Dendritic cell treated with granulocyte-macrophage colony-stimulating factor and Interleukin-4, amounts not matched to agents 40 ng/mL and 50 ng/mL, for 4 days (primary cell): Measurements from ENCODE around the gene FBLN2.

Source experiments
- H3K27ac Mint-ChIP-seq: one replicate; pipeline ENCODE4 v1.8.0; 2022; ENCODE audit warnings: mild to moderate bottlenecking, mixed read lengths
- H3K27me3 Mint-ChIP-seq: one replicate; pipeline ENCODE4 v1.8.0; 2022; ENCODE audit warnings: mild to moderate bottlenecking, mixed read lengths
- H3K36me3 Mint-ChIP-seq: one replicate; pipeline ENCODE4 v1.8.0; 2022; ENCODE audit warnings: low read depth, mixed read lengths
- H3K4me1 Mint-ChIP-seq: one replicate; pipeline ENCODE4 v1.8.0; 2022; ENCODE audit warnings: low read depth, mixed read lengths
- H3K4me3 Mint-ChIP-seq: one replicate; pipeline ENCODE4 v1.8.0; 2022; ENCODE audit warnings: mild to moderate bottlenecking, moderate library complexity, mixed read lengths
- H3K9me3 Mint-ChIP-seq: one replicate; pipeline ENCODE4 v1.8.0; 2022; ENCODE audit warnings: mixed read lengths
- intact Hi-C: fragments of 100-400 bp; cut with micrococcal nuclease; formaldehyde crosslinking; loops from one replicate; pipeline ENCODE4 v1.15.0; 2022

Gene FBLN2

DNA sequence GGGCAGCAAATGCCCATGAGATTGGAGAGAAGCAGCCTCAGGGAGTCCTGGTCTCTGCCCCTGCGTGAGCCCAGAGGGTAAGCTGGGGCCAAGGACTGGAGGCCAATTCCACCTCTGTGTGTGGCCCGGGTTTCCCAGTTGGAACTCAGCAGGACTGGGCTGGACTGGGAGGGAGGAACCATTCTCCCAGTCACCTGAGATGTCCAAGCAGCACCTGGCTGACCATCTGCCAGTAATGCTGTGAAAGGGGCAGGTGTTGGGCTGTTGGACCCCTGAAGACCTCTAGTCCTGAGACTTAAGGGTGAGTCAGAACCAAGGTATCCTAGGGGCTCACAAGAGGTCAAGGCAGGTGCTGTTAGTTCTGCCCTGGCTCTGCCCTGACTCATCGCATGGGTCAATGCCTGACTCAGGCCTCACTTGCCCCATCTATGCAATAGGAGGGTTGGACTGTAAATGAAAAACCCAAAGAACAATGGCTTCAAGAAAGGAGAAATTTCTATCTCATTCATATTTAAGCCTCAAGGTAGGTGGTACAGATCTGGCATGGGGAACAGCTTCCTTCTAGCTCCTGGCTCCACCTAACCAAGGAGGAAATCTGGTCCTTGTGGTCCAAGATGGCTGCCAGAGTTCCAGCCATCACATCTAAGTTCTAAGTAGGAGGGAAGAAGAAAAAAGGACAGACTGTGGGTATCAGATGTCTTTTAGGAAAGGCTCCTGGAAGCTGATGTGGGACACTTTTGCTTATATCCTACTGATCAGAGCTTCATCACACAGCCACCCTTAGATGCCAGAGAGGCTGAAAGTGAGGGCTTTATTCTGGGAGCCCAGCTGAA lies 111.3 kb downstream of the FBLN2 start:
- Mint-ChIP-seq H3K27me3 (peaks cover 26% of the 10 kb centered on the region), H3K9me3 (no peaks in the 10 kb centered on the region), H3K27ac (no peak overlapping the region), H3K4me3 (no peak overlapping the region), H3K36me3 (no peaks in the 10 kb centered on the region), H3K4me1 (peaks cover 5% of the 10 kb centered on the region)
- intact Hi-C loops = no loop called here

DNA sequence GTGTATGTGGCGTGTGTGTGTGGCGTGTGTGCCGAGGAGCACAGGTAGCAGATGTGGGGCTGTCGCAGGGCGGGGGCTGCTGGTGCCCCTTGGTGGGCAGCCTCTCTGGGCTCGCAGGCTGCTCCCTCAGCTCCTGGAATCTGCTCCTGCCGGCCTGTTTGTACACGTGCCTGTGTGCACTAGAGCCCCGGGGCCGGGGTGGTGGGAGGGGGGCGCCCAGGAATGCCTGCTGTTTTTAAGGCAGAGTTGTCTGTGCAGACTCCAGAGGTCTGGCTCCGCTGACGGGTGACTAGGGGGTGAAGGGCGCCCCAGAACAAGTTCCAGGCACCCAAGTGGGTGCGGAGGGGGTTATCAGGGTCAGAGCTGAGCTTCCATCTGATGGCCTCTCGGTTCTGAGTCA lies 112.2 kb downstream of the FBLN2 start:
- Mint-ChIP-seq H3K27me3 (peaks cover 19% of the 10 kb centered on the region), H3K27ac (no peak overlapping the region), H3K4me3 (no peak overlapping the region), H3K36me3 (no peaks in the 10 kb centered on the region), H3K9me3 (no peaks in the 10 kb centered on the region), H3K4me1 (peaks cover 5% of the 10 kb centered on the region)
- intact Hi-C loops = no loop called here

DNA sequence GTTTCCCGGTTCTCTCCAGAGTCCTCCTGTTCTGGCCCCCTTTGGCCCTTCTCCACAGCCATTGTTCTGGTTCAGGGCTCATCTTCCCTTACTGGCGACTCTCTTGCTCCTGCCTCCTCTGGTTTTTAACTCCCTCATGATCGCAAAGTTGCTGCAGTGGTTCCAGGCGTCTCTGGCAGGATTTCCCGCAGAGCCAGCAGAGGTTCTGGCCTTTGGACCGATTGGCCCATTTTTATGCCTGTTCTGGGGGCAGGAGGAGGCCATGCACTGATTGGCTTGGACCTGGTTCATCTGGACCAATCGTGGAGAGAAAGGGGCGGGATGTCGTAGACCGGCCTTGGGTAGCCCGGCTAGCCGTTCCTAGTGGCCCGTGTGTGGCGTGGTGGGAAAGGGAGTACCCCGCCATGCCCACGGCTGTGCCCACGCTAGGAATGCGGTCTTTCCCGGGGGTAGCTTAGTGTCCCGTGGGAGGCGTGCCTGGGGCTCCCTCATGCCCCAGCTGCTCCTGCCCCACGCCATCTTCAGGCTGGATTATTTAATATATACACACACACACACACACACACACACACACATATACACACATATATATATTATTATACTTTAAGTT lies 113.4 kb downstream of the FBLN2 start:
- Mint-ChIP-seq H3K36me3 (no peaks in the 10 kb centered on the region), H3K4me1 (peaks cover 4% of the 10 kb centered on the region), H3K4me3 (no peak overlapping the region), H3K27me3 (peaks cover 7% of the 10 kb centered on the region), H3K9me3 (no peaks in the 10 kb centered on the region), H3K27ac (no peak overlapping the region)
- intact Hi-C loops = no loop called here

DNA sequence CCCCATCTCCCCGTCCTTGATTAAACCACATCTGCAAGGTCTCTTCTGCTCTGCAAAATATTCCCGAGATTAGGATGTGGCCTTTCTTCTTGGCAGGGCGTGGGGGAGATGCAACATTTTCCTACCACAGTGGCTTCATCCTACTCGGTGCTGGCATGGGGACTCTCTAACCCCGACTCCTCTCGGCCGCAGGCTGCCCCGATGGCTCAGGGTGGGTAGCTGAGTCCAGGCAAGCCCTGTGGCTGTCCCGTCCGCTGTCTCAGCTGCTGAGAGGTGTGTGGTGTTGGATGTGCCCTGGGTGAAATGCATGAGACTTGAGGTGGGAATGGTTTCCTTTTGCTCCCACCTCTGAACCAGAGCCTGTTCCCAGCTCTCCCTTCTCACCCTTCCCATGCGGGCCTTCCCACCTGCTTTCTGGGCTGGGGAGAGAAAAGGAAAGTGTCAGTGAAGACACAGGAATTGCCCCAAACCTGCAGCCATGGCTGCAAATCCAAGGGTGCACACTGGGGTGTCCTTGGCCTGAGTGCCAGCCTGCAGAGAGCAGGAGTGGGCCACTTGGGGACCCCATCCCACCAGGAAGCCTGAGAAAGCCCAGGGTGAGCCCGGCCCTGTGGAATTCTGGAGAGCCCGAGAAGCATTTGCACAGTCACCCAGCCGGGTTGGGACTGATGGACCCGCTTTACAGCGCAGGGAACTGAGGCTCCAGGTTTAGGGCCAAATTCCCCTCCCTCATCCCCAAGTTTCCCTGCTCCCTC lies 115.0 kb downstream of the FBLN2 start:
- Mint-ChIP-seq H3K27me3 (peaks cover under 1% of the 10 kb centered on the region), H3K27ac (no peak overlapping the region), H3K36me3 (no peaks in the 10 kb centered on the region), H3K4me3 (no peak overlapping the region), H3K4me1 (no peaks in the 10 kb centered on the region), H3K9me3 (no peaks in the 10 kb centered on the region)
- intact Hi-C loops = no loop called here

DNA sequence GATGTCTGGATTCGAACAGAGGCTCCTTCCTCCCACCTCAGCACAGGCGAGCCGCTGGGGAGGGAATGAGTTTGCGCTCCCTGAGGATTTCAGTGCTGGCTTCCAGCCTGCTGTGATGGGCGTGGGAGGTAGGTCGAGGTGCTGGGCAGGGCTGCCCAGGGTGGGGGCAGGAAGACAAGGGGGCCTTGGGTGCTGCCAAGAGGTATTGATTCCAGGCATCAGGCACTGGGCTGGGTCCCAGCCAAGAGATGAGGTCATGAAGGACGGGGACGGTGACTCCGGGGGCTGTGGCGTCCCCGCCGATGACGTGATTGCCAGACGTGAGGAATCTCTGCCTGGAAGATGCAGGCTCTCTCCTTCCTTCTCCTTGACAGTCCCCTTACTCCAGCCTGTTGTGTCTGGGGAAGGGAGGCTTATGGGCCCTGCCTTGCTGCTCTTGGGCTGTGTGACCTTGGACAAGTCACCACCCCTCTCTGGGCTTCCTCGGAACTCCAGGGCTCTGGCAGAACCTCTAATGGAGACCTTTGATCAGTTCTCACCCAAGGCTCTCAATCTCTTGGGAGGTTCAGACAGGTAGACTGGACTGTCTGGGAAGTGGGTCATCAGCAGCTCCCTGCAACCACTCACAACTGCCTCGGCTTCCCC lies 116.8 kb downstream of the FBLN2 start:
- intact Hi-C loops = no loop called here
- Mint-ChIP-seq H3K36me3 (no peaks in the 10 kb centered on the region), H3K4me3 (no peak overlapping the region), H3K4me1 (no peaks in the 10 kb centered on the region), H3K9me3 (no peaks in the 10 kb centered on the region), H3K27me3 (peaks cover 1% of the 10 kb centered on the region), H3K27ac (no peak overlapping the region)

DNA sequence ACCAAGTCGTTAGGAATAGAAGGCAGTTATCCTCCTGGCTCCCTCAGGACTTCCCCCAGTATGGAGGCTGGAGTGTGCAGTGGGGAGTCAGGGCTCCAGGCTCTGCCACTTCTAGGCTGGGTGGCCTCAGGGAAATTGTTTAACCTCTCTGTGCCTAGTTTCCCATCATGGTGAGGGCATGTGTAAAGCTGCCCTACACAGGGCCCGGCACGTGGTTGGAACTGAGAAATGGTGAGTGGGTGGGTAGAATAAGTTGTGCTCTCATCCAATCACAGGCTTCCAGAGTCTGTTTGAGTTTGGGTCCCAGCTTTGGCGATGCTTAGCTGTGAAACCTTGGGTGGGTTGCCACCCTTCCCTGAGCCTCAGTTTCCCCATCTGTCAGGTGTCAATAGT lies 117.3 kb downstream of the FBLN2 start:
- Mint-ChIP-seq H3K4me1 (no peaks in the 10 kb centered on the region), H3K9me3 (no peaks in the 10 kb centered on the region), H3K4me3 (no peak overlapping the region), H3K36me3 (no peaks in the 10 kb centered on the region), H3K27me3 (peaks cover 1% of the 10 kb centered on the region), H3K27ac (no peak overlapping the region)
- intact Hi-C loops = no loop called here

DNA sequence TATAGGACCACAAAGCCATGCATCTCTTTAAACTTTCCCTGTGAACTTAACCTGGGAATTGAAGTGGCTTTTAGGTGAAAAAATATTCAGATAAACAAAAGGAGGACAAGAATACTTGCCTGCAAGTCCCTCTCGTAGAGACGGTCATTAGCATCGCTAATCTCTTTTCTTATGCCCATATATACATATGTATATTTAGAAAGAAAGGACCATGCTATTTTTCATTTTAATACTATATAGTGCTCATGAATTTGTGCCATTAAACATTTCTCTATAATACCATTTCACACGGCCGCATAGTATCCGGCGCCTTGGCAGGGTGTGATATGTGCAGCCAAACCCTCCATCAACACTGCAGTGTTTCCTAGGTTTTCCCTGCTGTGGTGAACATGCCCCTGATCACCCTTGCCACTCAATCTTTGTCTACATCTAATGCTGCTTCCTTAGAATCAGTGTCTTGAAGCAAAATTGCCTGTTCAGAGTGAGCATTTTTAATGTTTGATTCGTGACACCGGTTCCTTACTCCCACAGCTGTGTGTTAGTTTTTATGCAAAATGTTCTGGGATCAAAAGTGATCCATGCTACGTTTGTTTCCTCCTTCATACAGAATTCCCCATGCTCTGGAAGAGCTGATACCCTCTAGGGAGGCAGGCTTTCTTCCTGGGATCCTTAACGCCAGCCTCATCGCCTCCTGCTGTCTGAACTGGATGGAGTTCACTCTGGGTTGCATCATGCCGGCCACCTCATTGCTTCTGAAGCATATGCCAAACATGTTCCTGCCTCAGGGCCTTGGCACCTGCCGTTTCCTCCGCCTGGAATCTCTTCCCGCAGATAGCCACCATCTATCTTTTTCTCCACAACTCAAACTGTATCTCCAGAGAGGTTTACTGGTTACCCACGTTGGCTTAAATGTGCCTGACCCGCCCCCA lies 118.1 kb downstream of the FBLN2 start:
- no peak overlapping the region for H3K4me3 Mint-ChIP-seq
- H3K27me3 Mint-ChIP-seq = peaks cover 1% of the 10 kb centered on the region
- no peaks in the 10 kb centered on the region for H3K4me1 Mint-ChIP-seq
- intact Hi-C loops = no loop called here
- H3K36me3 Mint-ChIP-seq = no peaks in the 10 kb centered on the region
- no peak overlapping the region for H3K27ac Mint-ChIP-seq
- H3K9me3 Mint-ChIP-seq = no peaks in the 10 kb centered on the region

DNA sequence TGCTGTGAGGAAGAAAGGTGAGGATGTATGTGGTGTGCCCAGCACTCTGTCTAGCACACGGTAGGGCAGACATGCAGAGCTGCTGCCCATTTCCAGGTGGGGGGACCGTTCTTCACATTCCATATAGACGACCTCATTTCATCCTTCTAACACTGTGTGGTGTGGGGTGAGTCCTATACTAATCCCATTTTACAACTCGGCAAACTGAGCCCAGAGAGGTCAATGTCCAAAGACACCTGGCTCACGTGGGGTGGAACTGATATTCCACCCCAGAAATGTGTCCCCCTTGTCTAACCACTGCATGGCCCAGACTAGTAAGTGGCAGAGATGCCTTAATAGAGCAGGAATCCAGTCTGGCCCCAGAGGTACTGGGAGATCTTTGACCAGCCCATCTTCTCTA lies 119.2 kb downstream of the FBLN2 start:
- Mint-ChIP-seq H3K27me3 (peaks cover 1% of the 10 kb centered on the region), H3K27ac (no peak overlapping the region), H3K4me1 (no peaks in the 10 kb centered on the region), H3K4me3 (no peak overlapping the region), H3K9me3 (no peaks in the 10 kb centered on the region), H3K36me3 (no peaks in the 10 kb centered on the region)
- intact Hi-C loops = no loop called here

DNA sequence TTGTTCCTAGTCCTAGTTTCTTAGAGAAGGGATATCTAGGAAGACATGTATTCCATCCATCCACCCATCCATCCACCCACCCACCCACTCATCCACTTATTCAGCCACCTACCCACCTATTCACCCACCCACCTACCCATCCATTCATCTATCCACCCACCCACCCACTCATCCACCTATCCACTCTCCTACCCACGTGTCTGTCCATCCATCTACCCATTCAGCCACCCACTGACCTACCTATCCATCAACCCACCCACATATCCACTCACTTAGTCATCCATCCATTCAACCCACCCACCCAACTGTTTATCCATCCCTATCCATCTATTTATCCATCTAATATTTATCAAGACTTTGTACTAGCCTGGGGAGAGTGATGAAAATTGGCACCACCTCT lies 120.5 kb downstream of the FBLN2 start:
- no peaks in the 10 kb centered on the region for H3K36me3 Mint-ChIP-seq
- no peaks in the 10 kb centered on the region for H3K4me1 Mint-ChIP-seq
- no peak overlapping the region for H3K27ac Mint-ChIP-seq
- peaks cover 1% of the 10 kb centered on the region for H3K27me3 Mint-ChIP-seq
- no peaks in the 10 kb centered on the region for H3K9me3 Mint-ChIP-seq
- intact Hi-C loops = no loop called here
- H3K4me3 Mint-ChIP-seq = no peak overlapping the region

DNA sequence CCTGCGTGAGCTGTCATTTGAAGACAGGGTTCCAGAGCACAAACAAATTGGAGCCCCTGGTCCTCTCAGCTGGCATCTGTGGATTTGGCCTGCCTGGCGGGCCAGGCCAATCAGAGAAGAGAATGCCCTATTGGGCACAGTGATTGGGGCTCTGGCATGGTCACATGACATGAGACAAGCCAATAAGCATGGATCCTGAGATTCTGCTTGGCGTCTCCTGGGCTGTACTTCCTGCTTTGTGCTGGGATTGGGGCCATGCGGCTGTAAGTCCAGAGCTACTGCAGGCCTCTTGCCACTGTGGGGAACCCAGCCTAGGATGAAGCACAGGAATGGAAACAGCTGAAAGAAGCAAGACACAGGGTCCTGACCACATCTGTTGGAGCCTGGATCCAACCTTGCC lies 121.4 kb downstream of the FBLN2 start:
- peaks cover 3% of the 10 kb centered on the region for H3K27me3 Mint-ChIP-seq
- H3K4me1 Mint-ChIP-seq = no peaks in the 10 kb centered on the region
- H3K27ac Mint-ChIP-seq = no peak overlapping the region
- no peaks in the 10 kb centered on the region for H3K36me3 Mint-ChIP-seq
- intact Hi-C loops = no loop called here
- H3K9me3 Mint-ChIP-seq = no peaks in the 10 kb centered on the region
- H3K4me3 Mint-ChIP-seq = no peak overlapping the region

DNA sequence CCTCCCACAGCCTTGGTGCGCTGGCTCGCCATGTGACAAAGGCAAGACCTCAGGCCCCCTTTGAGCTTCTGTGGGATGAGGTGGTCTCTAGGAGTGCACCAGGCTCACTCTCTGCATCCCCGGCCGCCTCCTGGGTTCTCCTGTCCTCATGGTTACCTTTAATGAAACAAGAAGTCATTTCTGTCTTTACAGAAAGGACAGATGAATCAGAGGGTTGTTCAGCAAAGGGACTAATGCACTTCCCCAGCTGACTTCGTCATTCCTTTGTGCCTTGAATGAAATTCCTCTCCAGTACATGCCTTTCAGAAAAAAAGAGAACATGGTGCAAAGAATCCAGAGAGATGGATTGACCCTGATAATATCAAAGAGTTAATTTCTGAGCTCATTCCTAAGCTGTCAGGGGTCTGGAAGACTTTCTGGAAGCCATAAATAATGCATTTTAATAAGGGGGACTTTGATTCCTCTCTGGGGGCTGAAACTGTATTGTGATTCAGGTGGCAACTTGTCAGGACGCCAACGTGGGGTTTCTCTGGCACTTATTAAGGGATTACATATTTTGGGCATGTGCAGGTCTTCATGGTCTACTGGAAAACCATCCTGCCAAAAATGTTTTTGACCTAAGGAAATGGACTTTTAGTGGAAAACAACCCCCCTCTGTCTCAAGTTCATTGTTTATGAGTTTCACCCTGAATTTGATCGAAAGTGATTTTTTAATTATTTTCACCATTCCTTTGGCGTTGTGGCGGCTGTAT lies 122.7 kb downstream of the FBLN2 start:
- Mint-ChIP-seq H3K4me1 (no peaks in the 10 kb centered on the region), H3K27ac (no peak overlapping the region), H3K27me3 (peaks cover 3% of the 10 kb centered on the region), H3K36me3 (no peaks in the 10 kb centered on the region), H3K9me3 (no peaks in the 10 kb centered on the region), H3K4me3 (no peak overlapping the region)
- intact Hi-C loops = no loop called here

DNA sequence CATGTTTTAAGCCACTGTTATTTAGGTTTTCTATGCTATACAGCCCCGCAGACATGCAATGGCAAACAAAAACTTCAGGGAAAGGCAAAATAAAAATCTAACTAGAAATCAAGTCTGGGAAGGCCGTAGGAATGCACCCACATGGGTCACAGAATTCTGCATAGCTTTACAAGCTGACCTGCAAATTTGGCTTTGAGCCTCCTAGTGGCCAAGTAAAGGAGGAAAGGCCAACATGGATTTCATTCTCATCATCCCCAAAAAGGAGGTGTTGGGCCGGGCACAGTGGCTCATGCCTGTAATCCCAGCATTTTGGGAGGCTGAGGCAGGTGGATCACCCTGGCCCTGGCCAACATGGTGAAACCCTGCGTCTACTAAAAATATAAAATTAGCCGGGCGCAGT lies 124.3 kb downstream of the FBLN2 start:
- H3K9me3 Mint-ChIP-seq = no peaks in the 10 kb centered on the region
- H3K27me3 Mint-ChIP-seq = peaks cover 3% of the 10 kb centered on the region
- H3K27ac Mint-ChIP-seq = no peak overlapping the region

More for the DNA sequence above, 124.3 kb downstream of the FBLN2 start:
- intact Hi-C loops = no loop called here
- no peaks in the 10 kb centered on the region for H3K4me1 Mint-ChIP-seq
- no peak overlapping the region for H3K4me3 Mint-ChIP-seq
- H3K36me3 Mint-ChIP-seq = no peaks in the 10 kb centered on the region
